Muscle of leg (tissue), 11 donors: ENCODE data around the gene PNPLA5. TPM values are rescaled to one million over a fixed set of nuclear protein-coding genes. Genes with fewer than 3 reads are reported as not detected.
"Not testable (repeated sequence)": the region's sequence is repeated elsewhere in the genome, so short reads cannot be mapped to it uniquely, and the experiment has no call there.

Experiments
- DNase-seq: peaks from one replicate; pipeline ENCODE4 v3.0.0; 2013
- H3K27ac ChIP-seq: one replicate; pipeline ENCODE4 v1.5.1; 2013; ENCODE audit warnings: mild to moderate bottlenecking, low read length, control low read depth
- H3K27me3 ChIP-seq: one replicate; pipeline ENCODE4 v1.6.1; 2013; ENCODE audit warnings: low read length; ENCODE audit not compliant: control insufficient read depth, insufficient read depth
- H3K36me3 ChIP-seq: one replicate; pipeline ENCODE4 v1.6.1; 2013; ENCODE audit warnings: low read length; ENCODE audit not compliant: control insufficient read depth, insufficient read depth
- H3K4me1 ChIP-seq: one replicate; pipeline ENCODE4 v1.6.1; 2013; ENCODE audit warnings: low read length; ENCODE audit not compliant: control insufficient read depth, insufficient read depth
- H3K4me3 ChIP-seq: one replicate; pipeline ENCODE4 v1.5.1; 2013; ENCODE audit warnings: low read length, control low read depth
- H3K9me3 ChIP-seq: replicated peaks from 2 replicates; pipeline ENCODE4 v1.6.1; 2013; ENCODE audit warnings: low read depth, low read length; ENCODE audit not compliant: control insufficient read depth
- WGBS: methylation state at CpG from one replicate; pipeline ENCODE4 v1.1.5; 2013; ENCODE audit warnings: missing lambda C conversion rate; ENCODE audit not compliant: insufficient coverage; 5-methylcytosine and 5-hydroxymethylcytosine counted together
- polyA plus RNA-seq, 8 donors: library from polyadenylated mRNA; unstranded; fragments of 120-200 nt; gene quantifications; one replicate each; pipeline versions ENCODE4 v1.2.1 to v1.2.3, GENCODE V29; 2013; ENCODE audit warnings: inconsistent platforms in 1 of 8, low replicate concordance in 1 of 8; ENCODE audit not compliant: insufficient read length in 8 of 8, insufficient read depth in 1 of 8
- total RNA-seq: library from RNA; stranded (reverse); fragments of 120-200 nt; gene quantifications from one replicate; pipeline ENCODE4 v1.2.4, GENCODE V29; 2013

PNPLA5 gene
- total and polyA plus RNA-seq, 9 donors: 0.12 TPM; not detected in 8

DNA sequence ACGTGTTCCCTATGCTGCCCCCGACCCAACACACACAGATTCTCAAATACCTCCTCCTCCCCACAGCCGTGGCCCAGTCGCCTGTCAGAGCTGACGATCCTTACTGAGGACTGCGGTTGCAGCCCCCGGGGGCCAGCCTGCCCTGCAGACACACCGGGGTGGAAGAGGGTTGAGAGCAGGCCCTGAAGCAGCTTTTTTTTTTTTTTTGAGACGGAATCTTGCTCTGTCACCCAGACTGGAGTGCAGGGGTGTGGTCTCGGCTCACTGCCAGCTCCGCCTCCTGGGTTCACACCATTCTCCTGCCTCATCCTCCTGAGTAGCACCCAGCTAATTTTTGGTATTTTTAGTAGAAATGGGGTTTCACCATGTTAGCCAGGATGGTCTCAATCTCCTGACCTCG lies 11.2 kb upstream of the PNPLA5 start:
- H3K27ac ChIP-seq, H3K4me3 ChIP-seq, H3K9me3 ChIP-seq, DNase-seq, H3K4me1 ChIP-seq, H3K27me3 ChIP-seq, H3K36me3 ChIP-seq: not testable (repeated sequence)
- 60% methylated on average over 2 of the region's 12 CpGs for WGBS

DNA sequence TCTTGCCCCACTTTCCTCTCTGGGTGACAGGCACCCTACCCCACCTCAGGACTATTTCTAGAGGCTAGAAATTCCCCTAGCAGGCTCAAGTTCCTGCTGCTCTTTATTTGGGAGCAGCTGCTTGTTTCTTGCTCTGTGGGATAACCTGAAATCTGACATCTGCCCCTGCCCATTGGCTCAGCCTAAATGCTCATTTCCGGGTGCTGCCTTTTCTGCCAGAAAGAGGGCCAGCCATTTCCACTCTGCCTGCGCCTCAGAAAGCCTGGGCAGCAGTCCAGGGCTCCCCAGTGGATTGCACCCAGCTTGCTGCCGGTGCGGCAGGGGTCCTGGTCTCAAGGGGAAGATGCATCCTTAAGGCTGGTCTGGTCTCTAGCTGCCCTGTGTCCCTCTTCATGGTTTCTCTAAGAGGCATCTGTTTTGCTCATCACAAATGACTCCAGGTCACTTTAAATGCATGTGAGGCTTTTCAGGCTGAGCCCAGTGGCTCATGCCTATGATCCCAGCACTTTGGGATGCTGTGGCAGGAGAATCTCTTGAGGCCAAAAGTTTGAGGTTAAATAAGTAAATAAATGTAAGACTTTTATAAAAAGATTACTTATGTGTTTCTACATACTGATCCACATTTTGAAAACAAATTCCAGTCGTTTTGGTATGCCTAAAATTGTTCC lies 10.3 kb upstream of the PNPLA5 start:
- no peaks in the 10 kb centered on the region for H3K9me3 ChIP-seq
- no peak overlapping the region for H3K4me3 ChIP-seq
- WGBS: 41% methylated on average over 4 of the region's 5 CpGs
- H3K4me1 ChIP-seq: peaks cover 6% of the 10 kb centered on the region
- no peak overlapping the region for H3K27ac ChIP-seq
- no peak for DNase-seq
- H3K27me3 ChIP-seq: peaks cover 6% of the 10 kb centered on the region
- H3K36me3 ChIP-seq: no peaks in the 10 kb centered on the region

- Histone ChIP-seq H3K4me3 (no peak overlapping the region), H3K9me3 (no peaks in the 10 kb centered on the region), H3K27ac (no peak overlapping the region), H3K27me3 (peaks cover 11% of the 10 kb centered on the region), H3K4me1 (peaks cover 6% of the 10 kb centered on the region), H3K36me3 (no peaks in the 10 kb centered on the region)
- 63% methylated on average over 4 of the region's 7 CpGs for WGBS
- no peak for DNase-seq
These were observed 8.4 kb upstream of the PNPLA5 start for GRCh38 chr22:43900206-43900605.

DNA sequence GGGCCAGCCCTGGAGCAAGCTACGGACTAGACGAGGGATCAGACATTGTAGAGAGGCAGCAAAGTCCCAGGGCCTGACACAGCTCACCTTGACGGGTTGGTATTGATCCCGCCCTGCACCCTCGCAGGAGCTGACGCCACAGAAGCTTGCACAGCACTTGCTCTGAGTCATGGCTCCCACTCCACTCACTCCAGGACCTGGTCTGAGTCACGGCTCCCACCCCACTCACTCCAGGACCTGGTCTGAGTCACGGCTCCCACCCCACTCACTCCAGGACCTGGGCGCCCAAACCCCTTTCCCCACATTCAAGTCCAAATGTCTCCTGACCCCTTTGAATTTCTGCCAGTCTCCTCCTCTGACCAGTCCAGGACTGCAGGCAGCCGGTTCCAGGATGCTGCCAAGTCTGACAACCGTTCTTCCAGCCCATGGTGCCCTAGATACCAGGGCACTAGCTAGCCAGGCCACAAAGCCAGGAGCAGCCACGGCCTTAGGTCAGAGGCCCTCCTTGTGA lies 6.0 kb upstream of the PNPLA5 start:
- H3K9me3 ChIP-seq: no peaks in the 10 kb centered on the region
- H3K27ac ChIP-seq: no peak overlapping the region
- WGBS: 77% methylated on average over 12 of the region's 12 CpGs
- no peak for DNase-seq
- peaks cover 6% of the 10 kb centered on the region for H3K4me1 ChIP-seq
- no peak overlapping the region for H3K4me3 ChIP-seq
- H3K27me3 ChIP-seq: peaks cover 25% of the 10 kb centered on the region
- no peaks in the 10 kb centered on the region for H3K36me3 ChIP-seq

DNA sequence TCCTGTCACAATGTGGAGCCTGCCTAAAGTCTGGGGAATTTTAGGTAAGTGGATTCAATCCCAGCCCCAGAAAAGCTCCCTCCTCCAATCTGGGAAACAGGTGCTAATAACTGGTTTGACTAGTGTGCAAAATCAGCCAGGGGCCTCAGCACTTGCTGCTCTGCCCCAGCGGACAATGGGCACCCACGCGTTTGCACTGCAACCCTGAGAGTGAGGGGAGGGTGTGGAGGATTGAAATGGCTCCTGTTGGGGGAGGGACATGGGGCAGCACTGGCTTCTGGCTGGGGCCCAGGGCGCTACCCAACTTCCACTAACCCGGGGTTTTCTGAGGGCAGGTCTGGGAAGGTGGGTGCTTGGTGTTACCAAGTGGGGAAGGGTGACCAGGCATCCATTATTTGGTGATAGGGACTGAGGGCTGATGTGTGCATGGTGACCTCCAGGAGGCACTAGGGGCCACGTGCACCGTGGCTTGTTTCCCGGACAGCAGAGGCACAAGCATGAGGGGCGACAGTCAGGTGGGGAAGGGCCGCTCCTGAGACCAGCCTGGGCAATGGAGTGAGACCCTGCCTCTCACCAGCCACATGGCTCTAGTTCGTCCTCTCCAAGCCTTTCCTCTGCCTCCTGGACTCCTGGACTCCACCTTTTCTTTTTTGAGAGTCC lies 4.3 kb upstream of the PNPLA5 start:
- H3K4me1 ChIP-seq: peaks cover 6% of the 10 kb centered on the region
- no peaks in the 10 kb centered on the region for H3K36me3 ChIP-seq
- no peaks in the 10 kb centered on the region for H3K9me3 ChIP-seq
- peaks cover 40% of the 10 kb centered on the region for H3K27me3 ChIP-seq
- H3K27ac ChIP-seq: no peak overlapping the region
- WGBS: 53% methylated on average over 10 of the region's 11 CpGs
- H3K4me3 ChIP-seq: no peak overlapping the region
- no peak for DNase-seq

DNA sequence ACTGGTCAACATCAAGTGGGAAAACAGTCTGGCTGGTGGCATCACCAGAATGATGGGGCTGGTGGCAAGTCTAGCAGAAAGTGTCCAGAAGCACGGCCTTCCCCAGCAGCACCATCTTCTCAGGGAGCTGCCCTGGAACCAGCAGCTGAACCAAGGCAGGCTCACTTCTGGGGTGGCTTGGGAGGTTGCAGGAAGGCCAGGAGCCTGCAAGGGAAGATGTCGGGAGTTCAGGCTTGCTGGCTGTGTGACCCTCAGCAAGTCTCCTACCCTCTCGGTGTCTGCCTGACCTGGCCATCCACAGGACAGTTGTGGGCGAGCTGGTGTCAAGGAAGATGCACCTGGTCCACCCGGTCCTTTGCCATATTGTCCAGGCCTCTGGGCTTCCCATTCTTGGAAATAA lies 2.3 kb upstream of the PNPLA5 start:
- DNase-seq: no peak
- Histone ChIP-seq H3K27ac (no peak overlapping the region), H3K4me3 (no peak overlapping the region), H3K9me3 (no peaks in the 10 kb centered on the region), H3K27me3 (peaks cover 60% of the 10 kb centered on the region), H3K4me1 (peaks cover 6% of the 10 kb centered on the region), H3K36me3 (no peaks in the 10 kb centered on the region)
- 90% methylated on average over 2 of the region's 5 CpGs for WGBS

DNA sequence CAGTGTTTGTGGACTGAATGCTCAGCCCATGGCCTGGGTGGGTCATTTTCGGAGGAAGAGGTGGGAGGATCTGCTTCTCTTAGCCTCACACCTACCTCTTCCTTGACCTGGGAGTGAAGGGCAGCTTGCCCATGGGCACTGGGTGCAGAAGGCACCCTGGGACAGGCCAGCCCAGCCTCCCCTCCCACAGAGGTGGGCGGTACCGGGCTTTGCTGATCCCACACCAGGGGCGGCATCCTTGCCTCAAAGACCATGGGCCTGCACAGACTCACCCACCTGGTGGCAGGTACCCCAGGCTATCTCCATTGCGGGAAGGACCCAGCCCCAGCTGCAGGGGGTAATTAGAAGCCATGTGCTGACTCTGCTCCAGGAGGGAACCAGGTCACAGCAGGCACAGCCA lies 1.5 kb upstream of the PNPLA5 start:
- no peak for DNase-seq
- peaks cover 64% of the 10 kb centered on the region for H3K27me3 ChIP-seq
- no peaks in the 10 kb centered on the region for H3K9me3 ChIP-seq
- WGBS: 49% methylated on average over 4 of the region's 5 CpGs
- H3K4me1 ChIP-seq: peaks cover 6% of the 10 kb centered on the region
- no peak overlapping the region for H3K4me3 ChIP-seq
- no peaks in the 10 kb centered on the region for H3K36me3 ChIP-seq
- H3K27ac ChIP-seq: no peak overlapping the region

DNA sequence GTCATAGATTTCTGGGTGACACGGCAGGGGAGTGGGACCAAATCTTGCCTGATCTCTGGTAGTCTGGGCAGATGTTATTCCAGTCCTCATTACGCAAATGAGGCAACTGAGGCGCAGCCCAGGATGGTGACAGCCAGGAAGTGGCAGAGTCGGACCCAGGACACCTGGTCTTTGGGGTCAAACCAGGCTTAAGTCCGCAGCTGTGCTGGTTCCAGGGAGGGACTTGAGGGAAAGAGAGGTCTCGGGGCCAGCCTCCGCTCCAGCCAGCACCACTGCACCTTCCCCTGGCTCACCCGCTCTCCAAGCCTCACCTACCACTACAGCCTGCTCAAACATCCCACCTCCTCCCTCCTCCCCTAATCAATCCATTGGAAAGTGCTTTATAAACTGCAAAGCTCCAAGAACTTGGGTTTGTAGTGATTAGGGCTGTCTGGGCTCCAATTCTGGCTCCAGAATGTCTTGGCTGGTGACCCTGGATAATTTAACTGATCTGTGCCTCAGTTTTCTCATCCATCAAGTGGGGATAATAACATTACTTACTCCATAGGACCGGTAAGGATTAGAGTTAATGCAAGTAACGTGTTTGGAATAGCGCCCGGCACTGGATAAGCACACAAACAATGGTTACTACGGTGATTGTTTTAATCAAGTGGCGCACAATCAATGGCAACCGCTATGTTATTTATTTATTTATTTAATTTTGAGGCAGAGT lies 526 bp upstream of the PNPLA5 start:
- H3K27me3 ChIP-seq: peaks cover 64% of the 10 kb centered on the region
- DNase-seq: no peak
- no peaks in the 10 kb centered on the region for H3K9me3 ChIP-seq
- peaks cover 6% of the 10 kb centered on the region for H3K4me1 ChIP-seq
- H3K36me3 ChIP-seq: no peaks in the 10 kb centered on the region
- WGBS: 45% methylated on average over 7 of the region's 15 CpGs
- H3K4me3 ChIP-seq: no peak overlapping the region
- no peak overlapping the region for H3K27ac ChIP-seq

- DNase-seq: no peak
- WGBS: 30% methylated on average over 22 of the region's 24 CpGs
These were observed 897 bp downstream of the PNPLA5 start for GRCh38 chr22:43890901-43891331.

DNA sequence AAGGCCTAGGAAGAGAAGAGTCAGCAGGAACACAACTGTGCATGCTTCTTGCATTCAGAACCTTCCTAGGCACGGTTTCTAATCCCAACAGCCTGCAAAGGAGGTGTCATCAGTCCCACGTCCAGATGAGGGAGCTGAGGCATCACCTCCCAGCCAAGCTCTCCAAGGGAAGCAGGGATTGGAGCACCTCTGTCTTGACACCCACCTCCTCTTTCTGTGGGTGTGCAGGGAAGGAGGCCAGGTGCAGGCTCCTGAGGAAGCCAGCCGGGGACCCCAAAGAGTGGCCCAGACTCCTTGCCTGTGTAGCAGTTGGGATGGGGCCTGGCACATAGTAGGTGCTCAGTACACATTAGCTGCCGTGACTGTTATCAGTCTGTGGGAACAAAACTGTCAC lies 2.0 kb downstream of the PNPLA5 start:
- H3K27me3 ChIP-seq: peaks cover 66% of the 10 kb centered on the region
- H3K9me3 ChIP-seq: no peaks in the 10 kb centered on the region
- no peaks in the 10 kb centered on the region for H3K36me3 ChIP-seq
- H3K4me1 ChIP-seq: peaks cover 6% of the 10 kb centered on the region
- no peak overlapping the region for H3K4me3 ChIP-seq
- DNase-seq: no peak
- H3K27ac ChIP-seq: no peak overlapping the region
- WGBS: 40% methylated on average over 2 of the region's 4 CpGs

More at GRCh38 chr22:43890901-43891331, 897 bp downstream of the PNPLA5 start:
- Histone ChIP-seq H3K27ac (no peak overlapping the region), H3K9me3 (no peaks in the 10 kb centered on the region), H3K27me3 (peaks cover 63% of the 10 kb centered on the region), H3K4me3 (no peak overlapping the region), H3K36me3 (no peaks in the 10 kb centered on the region), H3K4me1 (peaks cover 6% of the 10 kb centered on the region)
